Right lobe of liver (tissue), 4 donors: ENCODE measurements around the gene TNXB.

Source experiments
- POLR2A ChIP-seq: fragments of 450-650 bp; IDR thresholded peaks from one replicate; pipeline ENCODE4 v1.6.1; 2017; ENCODE audit warnings: antibody characterized with exemption, mild to moderate bottlenecking
- TF ChIP-seq, protein P1 (sequence below), 4 donors: fragments of 200-600 bp in 3 of 4; fragments of 450-650 bp in 1 of 4; IDR thresholded peaks; one replicate each; pipeline versions ENCODE4 v1.5.1 to v1.8.0; 2016 to 2022; ENCODE audit warnings: antibody characterized with exemption in 4 of 4, mild to moderate bottlenecking in 2 of 4
- donor health status: DM: no; HTN: no; CAD: no.
- donor health status: DM: no; HTN: no; CAD: no.
- donor health status: DM: no; HTN: yes; CAD: no.

DNA sequence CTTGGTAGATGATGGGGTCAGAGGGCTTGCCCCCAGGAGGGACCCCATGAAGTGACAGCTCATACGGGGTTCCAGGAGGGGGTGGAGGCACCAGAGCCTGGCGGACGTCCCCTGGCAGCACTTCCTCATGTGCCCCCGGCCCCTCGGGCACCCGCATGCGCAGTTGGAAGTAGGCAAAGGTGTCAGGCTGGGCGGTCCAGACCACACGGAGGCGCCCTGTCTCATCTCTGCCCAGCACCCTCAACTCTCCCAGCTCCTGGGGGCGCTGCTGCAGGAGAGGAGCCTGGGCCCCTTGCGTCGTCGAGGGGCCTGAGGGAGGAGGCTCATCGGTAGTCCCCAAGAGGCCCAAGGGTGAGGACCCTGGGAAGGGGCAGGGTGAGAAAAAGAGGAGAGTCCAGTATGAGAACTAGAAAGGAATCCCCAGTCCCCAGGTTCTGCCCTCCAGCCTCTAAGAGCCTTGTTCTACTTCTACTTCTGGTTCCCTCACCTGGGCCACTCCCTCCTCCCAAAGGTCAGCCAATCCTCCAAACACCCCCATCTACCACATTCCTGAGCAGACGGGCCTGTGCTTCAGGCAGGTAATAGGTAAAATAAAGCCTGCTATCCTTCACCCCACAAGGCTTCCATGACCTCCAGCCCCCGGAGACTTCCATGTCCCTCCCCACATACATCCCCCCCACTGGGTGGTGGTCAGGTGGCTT is 23.2 kb downstream of the TNXB start:
- TF ChIP-seq, protein P1, sequence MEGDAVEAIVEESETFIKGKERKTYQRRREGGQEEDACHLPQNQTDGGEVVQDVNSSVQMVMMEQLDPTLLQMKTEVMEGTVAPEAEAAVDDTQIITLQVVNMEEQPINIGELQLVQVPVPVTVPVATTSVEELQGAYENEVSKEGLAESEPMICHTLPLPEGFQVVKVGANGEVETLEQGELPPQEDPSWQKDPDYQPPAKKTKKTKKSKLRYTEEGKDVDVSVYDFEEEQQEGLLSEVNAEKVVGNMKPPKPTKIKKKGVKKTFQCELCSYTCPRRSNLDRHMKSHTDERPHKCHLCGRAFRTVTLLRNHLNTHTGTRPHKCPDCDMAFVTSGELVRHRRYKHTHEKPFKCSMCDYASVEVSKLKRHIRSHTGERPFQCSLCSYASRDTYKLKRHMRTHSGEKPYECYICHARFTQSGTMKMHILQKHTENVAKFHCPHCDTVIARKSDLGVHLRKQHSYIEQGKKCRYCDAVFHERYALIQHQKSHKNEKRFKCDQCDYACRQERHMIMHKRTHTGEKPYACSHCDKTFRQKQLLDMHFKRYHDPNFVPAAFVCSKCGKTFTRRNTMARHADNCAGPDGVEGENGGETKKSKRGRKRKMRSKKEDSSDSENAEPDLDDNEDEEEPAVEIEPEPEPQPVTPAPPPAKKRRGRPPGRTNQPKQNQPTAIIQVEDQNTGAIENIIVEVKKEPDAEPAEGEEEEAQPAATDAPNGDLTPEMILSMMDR (IDR thresholded peaks at IDR 0.05) = no peak
- no peak for TF ChIP-seq POLR2A
